Measurements from ENCODE around the gene ANKZF1. TPM values are rescaled to one million over a fixed set of nuclear protein-coding genes. Genes with fewer than 3 reads are reported as not detected.

The ANKZF1 gene
- total RNA-seq, 4 donors from 2014 or later = 20.4 to 34.1 (median 27.6) TPM

GRCh38 chr2:219214786-219215185 lies 14.8 kb upstream of the ANKZF1 start:
- Histone ChIP-seq H3K4me3 (no peak overlapping the region), H3K9me3 (no peaks in the 10 kb centered on the region), H3K4me1 (peaks cover 25 to 43% (median 40%) of the 10 kb centered on the region in 4 donors), H3K36me3 (peaks cover 20 to 69% (median 65%) of the 10 kb centered on the region in 4 donors), H3K27ac (replicated peaks in 1 of 4) (no peak overlapping the region), H3K27me3 (no peaks in the 10 kb centered on the region)
- TF ChIP-seq CTCF (IDR thresholded peaks at IDR 0.05) = no peak
- no peak for TF ChIP-seq EP300 (IDR thresholded peaks at IDR 0.05)
- no peak for TF ChIP-seq POLR2A (IDR thresholded peaks at IDR 0.05; ENCODE audit: low read depth)
- TF ChIP-seq POLR2AphosphoS5 (IDR thresholded peaks at IDR 0.05) = no peak
- WGBS = 86% methylated on average over 6 of the region's 6 CpGs
- intact Hi-C loops (cut with DNase I) = no loop called here
- no peak for DNase-seq (ENCODE audit: extremely low spot score)

DNA sequence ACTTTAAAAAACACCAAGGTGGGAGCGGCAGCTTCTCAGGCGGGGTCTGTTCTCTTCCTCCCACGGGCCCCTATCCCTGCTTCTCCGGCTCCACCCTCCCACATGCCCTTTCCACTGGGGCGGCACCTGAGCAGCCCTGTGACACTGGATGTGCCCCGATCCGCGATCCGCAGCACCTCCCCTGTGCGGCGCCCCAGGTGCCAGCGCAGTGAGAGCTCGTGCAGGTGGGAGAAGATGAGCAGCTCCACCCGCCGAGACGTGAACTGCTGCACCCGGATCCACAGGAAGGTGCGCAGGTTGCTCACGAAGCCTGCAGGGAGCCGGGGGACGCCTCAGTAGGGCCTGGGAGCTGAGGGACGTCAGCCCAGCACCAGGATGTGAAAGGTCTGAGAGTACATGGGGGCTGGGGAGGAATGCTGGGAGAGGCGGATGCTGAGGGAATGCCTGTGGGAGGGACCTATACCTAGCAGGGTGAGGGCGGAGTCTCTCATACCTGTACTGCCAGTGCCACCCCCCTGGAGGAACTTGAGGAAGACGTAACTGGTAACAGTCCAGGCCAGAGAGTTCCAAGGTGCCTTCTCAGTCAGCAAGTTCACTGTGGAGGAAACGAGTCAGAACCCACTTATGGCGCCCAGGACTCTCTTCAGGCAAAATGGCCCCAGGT lies 13.6 kb upstream of the ANKZF1 start:
- Histone ChIP-seq H3K9me3 (no peaks in the 10 kb centered on the region), H3K4me3 (no peak overlapping the region), H3K36me3 (peaks cover 32 to 69% (median 65%) of the 10 kb centered on the region in 4 donors), H3K27ac (replicated peaks in 1 of 4) (peak overlapping the region in 1 of 4 donors; percentile 20), H3K27me3 (no peaks in the 10 kb centered on the region), H3K4me1 (peaks cover 28 to 55% (median 45%) of the 10 kb centered on the region in 4 donors)
- 93% methylated on average over 26 of the region's 27 CpGs for WGBS
- intact Hi-C loops (cut with DNase I) = no loop called here
- TF ChIP-seq POLR2AphosphoS5 (IDR thresholded peaks at IDR 0.05) (no peak), EP300 (IDR thresholded peaks at IDR 0.05) (no peak), CTCF (IDR thresholded peaks at IDR 0.05) (no peak), POLR2A (IDR thresholded peaks at IDR 0.05; ENCODE audit: low read depth) (no peak)
- no peak for DNase-seq (ENCODE audit: extremely low spot score)

DNA sequence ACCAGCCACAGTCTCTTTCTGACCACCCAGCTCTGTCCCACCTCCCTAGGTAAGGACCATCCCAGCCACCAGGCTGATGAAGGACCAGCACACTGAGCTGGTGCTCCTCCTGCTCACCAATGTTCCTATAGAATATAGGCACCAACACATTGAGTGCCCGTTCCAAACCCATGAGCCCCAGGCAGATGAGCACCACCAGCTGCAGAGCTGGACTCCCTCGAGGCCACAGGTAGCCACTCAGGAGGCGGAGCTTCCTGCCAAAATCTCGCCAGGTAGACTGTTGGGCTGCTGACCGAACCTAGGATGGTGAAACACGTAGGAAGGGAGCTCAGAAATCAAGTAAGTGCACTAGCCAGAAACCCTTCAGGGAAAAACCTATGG lies 13.1 kb upstream of the ANKZF1 start:
- Histone ChIP-seq H3K9me3 (no peaks in the 10 kb centered on the region), H3K4me1 (peaks cover 28 to 56% (median 45%) of the 10 kb centered on the region in 4 donors), H3K36me3 (peaks cover 37 to 69% (median 67%) of the 10 kb centered on the region in 4 donors), H3K27ac (replicated peaks in 1 of 4) (peak overlapping the region; percentile 90 to 99 (median 95)), H3K4me3 (no peak overlapping the region), H3K27me3 (no peaks in the 10 kb centered on the region)
- no peak for DNase-seq (ENCODE audit: extremely low spot score)
- TF ChIP-seq POLR2A (IDR thresholded peaks at IDR 0.05; ENCODE audit: low read depth) (no peak), EP300 (IDR thresholded peaks at IDR 0.05) (no peak), CTCF (IDR thresholded peaks at IDR 0.05) (no peak), POLR2AphosphoS5 (IDR thresholded peaks at IDR 0.05) (no peak)
- 92% methylated on average over 5 of the region's 6 CpGs for WGBS
- intact Hi-C loops (cut with DNase I) = no loop called here

- peak overlapping the region; percentile 90 to 99 (median 95) for H3K27ac ChIP-seq (replicated peaks in 1 of 4)
- TF ChIP-seq POLR2A (IDR thresholded peaks at IDR 0.05; ENCODE audit: low read depth) (peak; percentile 11), POLR2AphosphoS5 (IDR thresholded peaks at IDR 0.05) (peak in 1 of 2 donors; percentile 59), EP300 (IDR thresholded peaks at IDR 0.05) (no peak)
- no peaks in the 10 kb centered on the region for H3K9me3 ChIP-seq
- H3K36me3 ChIP-seq = peaks cover 49 to 70% (median 69%) of the 10 kb centered on the region in 4 donors
- 1% methylated on average over 16 of the region's 37 CpGs for WGBS
- peaks cover 28 to 56% (median 45%) of the 10 kb centered on the region in 4 donors for H3K4me1 ChIP-seq
- intact Hi-C loops (cut with DNase I) = no loop called here
- DNase-seq (ENCODE audit: extremely low spot score) = peak; percentile 92
- no peaks in the 10 kb centered on the region for H3K27me3 ChIP-seq
- H3K4me3 ChIP-seq = peak overlapping the region; percentile 59 to 79 (median 65)
Measured at GRCh38 chr2:219218217-219218731, 11.3 kb upstream of the ANKZF1 start.
